ENCODE results near the gene CYB561. TPM values are rescaled to one million over a fixed set of nuclear protein-coding genes. Genes with fewer than 3 reads are reported as not detected.

Gene CYB561
- total RNA-seq, 1 experiment from 2014 or later = 40.1 TPM

DNA sequence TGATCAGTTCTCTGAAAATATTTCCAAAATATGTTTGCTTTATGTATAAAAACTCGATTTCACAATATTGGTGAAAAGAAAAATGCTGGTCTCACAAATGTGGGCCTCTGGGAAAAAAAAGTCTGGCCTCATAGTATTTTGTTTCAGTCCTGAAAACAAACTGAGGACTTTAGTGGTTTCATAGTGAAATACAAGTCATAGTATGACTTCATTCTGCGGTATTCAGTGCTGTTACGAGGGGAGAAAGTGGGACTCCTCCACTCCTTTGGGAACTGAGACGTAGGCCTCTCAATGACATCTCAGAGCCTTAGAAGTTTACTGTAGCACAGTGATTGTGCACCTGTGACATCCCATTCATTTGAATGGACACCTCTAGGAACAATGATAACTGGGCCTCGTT lies 56.0 kb downstream of the CYB561 start:
- Histone ChIP-seq H3K27ac (ENCODE audit: low read length) (no peak overlapping the region), H3K4me1 (ENCODE audit: control insufficient read depth, insufficient read depth, low read length) (no peaks in the 10 kb centered on the region), H3K4me3 (ENCODE audit: low read depth in 2 of 2, low read length in 2 of 2) (no peak overlapping the region), H3K36me3 (ENCODE audit: control insufficient read depth, insufficient read depth, low read length) (peaks cover 4% of the 10 kb centered on the region; the same call in 1 of the 2 replicates), H3K27me3 (ENCODE audit: control insufficient read depth, insufficient read depth, low read length) (no peaks in the 10 kb centered on the region), H3K9me3 (ENCODE audit: control insufficient read depth, insufficient read depth, low read depth, low read length) (no peaks in the 10 kb centered on the region)
- CTCF ChIA-PET = no interaction called here
- TF ChIP-seq TCF7L2 (IDR thresholded peaks at IDR 0.05; ENCODE audit: low read depth, low read length) (no peak), POLR2AphosphoS5 (IDR thresholded peaks at IDR 0.05; ENCODE audit: low read depth, low read length) (no peak), SIN3A (IDR thresholded peaks at IDR 0.05; ENCODE audit: borderline replicate concordance, insufficient read depth, low read depth, low read length) (no peak)
- TF ChIP-seq, protein P1, sequence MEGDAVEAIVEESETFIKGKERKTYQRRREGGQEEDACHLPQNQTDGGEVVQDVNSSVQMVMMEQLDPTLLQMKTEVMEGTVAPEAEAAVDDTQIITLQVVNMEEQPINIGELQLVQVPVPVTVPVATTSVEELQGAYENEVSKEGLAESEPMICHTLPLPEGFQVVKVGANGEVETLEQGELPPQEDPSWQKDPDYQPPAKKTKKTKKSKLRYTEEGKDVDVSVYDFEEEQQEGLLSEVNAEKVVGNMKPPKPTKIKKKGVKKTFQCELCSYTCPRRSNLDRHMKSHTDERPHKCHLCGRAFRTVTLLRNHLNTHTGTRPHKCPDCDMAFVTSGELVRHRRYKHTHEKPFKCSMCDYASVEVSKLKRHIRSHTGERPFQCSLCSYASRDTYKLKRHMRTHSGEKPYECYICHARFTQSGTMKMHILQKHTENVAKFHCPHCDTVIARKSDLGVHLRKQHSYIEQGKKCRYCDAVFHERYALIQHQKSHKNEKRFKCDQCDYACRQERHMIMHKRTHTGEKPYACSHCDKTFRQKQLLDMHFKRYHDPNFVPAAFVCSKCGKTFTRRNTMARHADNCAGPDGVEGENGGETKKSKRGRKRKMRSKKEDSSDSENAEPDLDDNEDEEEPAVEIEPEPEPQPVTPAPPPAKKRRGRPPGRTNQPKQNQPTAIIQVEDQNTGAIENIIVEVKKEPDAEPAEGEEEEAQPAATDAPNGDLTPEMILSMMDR (IDR thresholded peaks at IDR 0.05) = no peak
- TF ChIP-seq, protein P2, sequence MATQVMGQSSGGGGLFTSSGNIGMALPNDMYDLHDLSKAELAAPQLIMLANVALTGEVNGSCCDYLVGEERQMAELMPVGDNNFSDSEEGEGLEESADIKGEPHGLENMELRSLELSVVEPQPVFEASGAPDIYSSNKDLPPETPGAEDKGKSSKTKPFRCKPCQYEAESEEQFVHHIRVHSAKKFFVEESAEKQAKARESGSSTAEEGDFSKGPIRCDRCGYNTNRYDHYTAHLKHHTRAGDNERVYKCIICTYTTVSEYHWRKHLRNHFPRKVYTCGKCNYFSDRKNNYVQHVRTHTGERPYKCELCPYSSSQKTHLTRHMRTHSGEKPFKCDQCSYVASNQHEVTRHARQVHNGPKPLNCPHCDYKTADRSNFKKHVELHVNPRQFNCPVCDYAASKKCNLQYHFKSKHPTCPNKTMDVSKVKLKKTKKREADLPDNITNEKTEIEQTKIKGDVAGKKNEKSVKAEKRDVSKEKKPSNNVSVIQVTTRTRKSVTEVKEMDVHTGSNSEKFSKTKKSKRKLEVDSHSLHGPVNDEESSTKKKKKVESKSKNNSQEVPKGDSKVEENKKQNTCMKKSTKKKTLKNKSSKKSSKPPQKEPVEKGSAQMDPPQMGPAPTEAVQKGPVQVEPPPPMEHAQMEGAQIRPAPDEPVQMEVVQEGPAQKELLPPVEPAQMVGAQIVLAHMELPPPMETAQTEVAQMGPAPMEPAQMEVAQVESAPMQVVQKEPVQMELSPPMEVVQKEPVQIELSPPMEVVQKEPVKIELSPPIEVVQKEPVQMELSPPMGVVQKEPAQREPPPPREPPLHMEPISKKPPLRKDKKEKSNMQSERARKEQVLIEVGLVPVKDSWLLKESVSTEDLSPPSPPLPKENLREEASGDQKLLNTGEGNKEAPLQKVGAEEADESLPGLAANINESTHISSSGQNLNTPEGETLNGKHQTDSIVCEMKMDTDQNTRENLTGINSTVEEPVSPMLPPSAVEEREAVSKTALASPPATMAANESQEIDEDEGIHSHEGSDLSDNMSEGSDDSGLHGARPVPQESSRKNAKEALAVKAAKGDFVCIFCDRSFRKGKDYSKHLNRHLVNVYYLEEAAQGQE (IDR thresholded peaks at IDR 0.05; ENCODE audit: insufficient read depth in 1 of 2, low read depth in 2 of 2, low read length in 1 of 2) = no peak
- POLR2A ChIA-PET = no interaction called here
- ATAC-seq (no peak), DNase-seq (ENCODE audit: low read depth, low spot score) (no peak)
- BruUV-seq (replicated peaks) = no TSS peak
- intact Hi-C loops (cut with micrococcal nuclease; ENCODE audit: unreplicated experiment) (no loop called here), in situ Hi-C loops (cut with HindIII; ENCODE audit: low pct_unique_long_range_greater_than_20kb, low sequenced_read_pairs) (no loop called here)

DNA sequence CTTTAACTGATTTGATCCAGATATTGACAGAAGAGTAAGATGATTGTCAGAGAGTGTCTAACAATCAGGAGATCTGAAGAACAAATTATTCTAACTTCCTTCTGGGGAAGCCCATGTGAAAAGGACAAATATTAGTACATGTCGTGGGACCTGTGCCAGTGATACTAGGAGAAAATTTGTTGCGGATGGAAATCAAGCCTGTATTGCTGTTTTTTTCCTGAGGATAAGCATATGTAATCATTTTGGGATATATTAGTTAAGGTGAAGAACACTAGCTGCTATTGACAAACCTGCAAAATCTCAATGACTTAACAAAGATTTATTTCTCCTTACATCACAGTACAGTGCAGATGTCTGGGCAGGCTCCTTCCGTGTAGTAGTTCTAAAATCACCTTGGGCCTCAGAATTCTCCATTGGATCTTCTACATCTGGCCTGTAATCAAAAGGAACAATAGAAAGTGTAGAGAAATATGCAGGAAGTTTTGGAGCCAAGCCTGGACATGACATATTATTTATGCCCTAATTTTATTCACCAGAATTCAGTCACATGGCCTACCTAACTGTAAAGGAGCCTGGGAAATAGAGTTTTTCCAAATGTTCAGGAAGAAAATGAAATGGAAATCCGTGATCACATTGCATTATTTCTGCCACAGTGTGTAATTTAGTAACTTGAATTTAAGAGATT lies 58.3 kb downstream of the CYB561 start:
- no TSS peak for BruUV-seq (replicated peaks)
- in situ Hi-C loops (cut with HindIII; ENCODE audit: low pct_unique_long_range_greater_than_20kb, low sequenced_read_pairs) = no loop called here
- Histone ChIP-seq H3K27me3 (ENCODE audit: control insufficient read depth, insufficient read depth, low read length) (no peaks in the 10 kb centered on the region), H3K4me1 (ENCODE audit: control insufficient read depth, insufficient read depth, low read length) (no peaks in the 10 kb centered on the region), H3K4me3 (ENCODE audit: low read depth in 2 of 2, low read length in 2 of 2) (no peak overlapping the region), H3K9me3 (ENCODE audit: control insufficient read depth, insufficient read depth, low read depth, low read length) (no peaks in the 10 kb centered on the region), H3K27ac (ENCODE audit: low read length) (no peak overlapping the region), H3K36me3 (ENCODE audit: control insufficient read depth, insufficient read depth, low read length) (peaks cover 4% of the 10 kb centered on the region; the same call in 1 of the 2 replicates)
- ATAC-seq = no peak
- TF ChIP-seq SIN3A (IDR thresholded peaks at IDR 0.05; ENCODE audit: borderline replicate concordance, insufficient read depth, low read depth, low read length) (no peak), POLR2AphosphoS5 (IDR thresholded peaks at IDR 0.05; ENCODE audit: low read depth, low read length) (no peak)
- TF ChIP-seq, protein P2 (IDR thresholded peaks at IDR 0.05; ENCODE audit: insufficient read depth in 1 of 2, low read depth in 2 of 2, low read length in 1 of 2) = no peak
- TF ChIP-seq, protein P1 (IDR thresholded peaks at IDR 0.05) = no peak
- DNase-seq (ENCODE audit: low read depth, low spot score) = no peak
- CTCF ChIA-PET = no interaction called here
- intact Hi-C loops (cut with micrococcal nuclease; ENCODE audit: unreplicated experiment) = no loop called here
- POLR2A ChIA-PET = interaction anchor here (0.5 to 0.6 kb wide), 3 partner anchors 23 to 369 kb away, joined by 3 to 5 read pairs (median 3); no protein-coding TSS in a partner anchor

Data from Panc1 (cell line).